LNCAP (cell line): ENCODE data around the gene SOAT1.

ENCODE experiments used
- CTCF ChIP-seq: fragments of 450-650 bp; IDR thresholded peaks from 2 replicates; pipeline ENCODE4 v1.5.1; 2017; ENCODE audit warnings: mild to moderate bottlenecking

SOAT1 gene

DNA sequence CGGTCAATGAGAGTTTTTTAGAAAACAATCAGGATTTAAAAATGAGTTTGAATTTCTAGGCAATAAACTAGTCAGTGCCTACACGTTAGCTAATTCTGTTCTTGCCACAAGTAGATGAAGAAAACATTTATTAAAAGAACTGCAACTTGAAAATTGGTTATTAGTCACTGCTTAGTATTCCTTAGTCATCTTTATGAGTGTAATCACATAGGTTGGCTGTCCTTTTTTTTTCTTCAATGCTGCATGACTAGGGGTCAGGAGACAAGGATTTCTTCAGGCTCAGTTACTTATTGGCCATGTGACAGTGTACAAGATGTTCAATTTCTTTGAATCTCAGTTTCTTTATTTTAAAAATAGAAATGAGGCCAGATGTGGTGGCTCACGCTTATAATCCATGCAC is 17.1 kb downstream of the SOAT1 start:
- no peak for TF ChIP-seq CTCF

DNA sequence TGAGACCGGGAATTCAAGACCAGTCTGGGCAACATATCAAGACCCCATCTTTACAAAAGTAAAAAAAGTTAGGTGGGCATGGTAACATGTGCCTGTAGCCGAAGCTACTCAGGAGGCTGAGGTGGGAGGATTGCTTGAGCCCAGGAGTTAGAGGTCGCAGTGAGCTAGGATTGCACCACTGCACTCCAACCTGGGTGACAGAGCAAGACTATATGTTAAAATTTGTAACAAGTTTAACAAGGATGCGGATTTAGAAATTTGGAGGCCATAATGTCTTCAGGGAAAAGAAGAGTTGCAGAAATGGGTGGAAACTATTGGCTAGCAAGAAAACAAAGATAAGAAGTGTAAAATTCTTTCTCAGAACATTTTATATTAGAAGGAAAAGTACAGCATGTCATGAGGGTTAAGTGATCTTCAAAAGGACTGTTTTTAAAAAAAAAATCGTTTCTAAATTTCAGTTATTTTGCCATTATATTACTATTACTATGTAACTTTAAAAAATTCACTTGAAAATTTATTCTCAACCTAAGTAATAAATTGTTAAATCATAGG is 17.6 kb downstream of the SOAT1 start:
- no peak for TF ChIP-seq CTCF

DNA sequence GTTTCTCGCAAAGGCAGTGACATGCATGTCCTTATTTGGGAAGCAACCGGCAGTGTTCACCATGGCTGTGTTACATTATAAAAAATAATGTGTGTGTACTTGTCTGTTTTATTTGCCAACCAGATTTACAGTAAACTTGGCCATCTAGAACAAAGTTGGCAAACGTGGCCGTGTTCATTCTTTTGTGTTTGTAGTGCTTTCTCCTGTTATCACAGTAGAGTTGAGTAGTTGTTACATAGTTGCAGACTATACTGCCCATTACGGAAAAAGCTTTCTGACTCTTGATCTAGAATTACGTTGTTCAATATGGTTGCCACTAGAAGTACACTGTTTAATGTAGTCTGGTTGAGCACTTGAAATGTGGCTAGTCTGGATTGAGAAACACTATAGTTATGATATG is 19.4 kb downstream of the SOAT1 start:
- no peak for TF ChIP-seq CTCF

GRCh38 chr1:179314928-179315327 is 21.3 kb downstream of the SOAT1 start:
- TF ChIP-seq CTCF: no peak

GRCh38 chr1:179318491-179318890 is 24.9 kb downstream of the SOAT1 start:
- TF ChIP-seq CTCF: no peak

GRCh38 chr1:179321533-179322216 is 28.1 kb downstream of the SOAT1 start:
- no peak for TF ChIP-seq CTCF

DNA sequence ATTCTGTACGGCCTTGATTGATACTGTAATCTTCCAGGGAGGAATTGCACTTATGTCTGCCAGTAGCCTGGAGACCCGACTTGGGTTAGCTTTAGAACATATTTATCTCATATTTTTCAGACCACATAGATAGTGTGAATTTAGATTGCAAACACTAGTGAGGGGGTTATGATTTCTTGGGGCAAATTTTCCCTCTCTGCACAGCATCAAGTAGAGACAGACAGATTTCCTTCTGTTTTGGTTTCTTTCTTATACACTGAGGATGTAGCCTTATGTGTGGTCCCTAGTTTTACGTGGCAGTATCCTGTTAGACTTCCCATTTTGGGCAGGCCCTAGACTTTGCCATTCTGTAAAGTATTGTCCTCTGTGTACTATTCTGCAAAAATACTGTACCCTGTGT is 29.0 kb downstream of the SOAT1 start:
- TF ChIP-seq CTCF: no peak

DNA sequence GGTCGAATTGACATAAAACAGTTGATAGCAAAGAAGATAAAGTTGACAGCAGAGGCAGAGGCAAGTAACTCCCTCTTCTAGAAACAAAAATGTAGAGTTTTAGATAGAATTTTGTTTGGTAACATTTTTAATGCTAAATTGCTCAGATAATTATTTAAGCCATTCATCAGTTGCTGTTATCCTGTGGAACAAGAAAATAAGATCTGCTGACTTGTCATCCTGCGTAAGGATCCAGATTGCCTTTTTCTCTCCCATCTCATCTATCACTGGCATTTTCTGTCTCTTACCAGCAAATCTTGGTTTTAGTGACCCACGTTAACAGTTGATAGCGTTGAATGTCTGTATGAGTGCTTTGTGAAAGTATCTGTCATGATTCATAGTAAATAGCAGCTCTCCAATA is 29.8 kb downstream of the SOAT1 start:
- TF ChIP-seq CTCF: no peak
